Heart right ventricle (tissue), 16 donors: ENCODE data around the gene PTPRD. TPM values are rescaled to one million over a fixed set of nuclear protein-coding genes. Genes with fewer than 3 reads are reported as not detected.

Experiments
- ATAC-seq, 8 donors: fragments of 200-7000 bp; cut with Tn5 transposase; one replicate each; pipeline ENCODE4 v1.9.1; 2020; ENCODE audit warnings: mild to moderate bottlenecking in 8 of 8, moderate library complexity in 8 of 8, moderate number of reproducible peaks in 1 of 8
- DNase-seq, 2 donors: peaks; one replicate each; pipeline ENCODE4 v3.0.0-alpha.2; 2020
- H3K27ac ChIP-seq, 10 donors: fragments of 200-600 bp; sonication (generic) in 2 of 10; one replicate each; pipeline versions ENCODE4 v1.5.0 to v1.8.0; 2020 to 2022; ENCODE audit warnings: mild to moderate bottlenecking in 3 of 10
- H3K27me3 ChIP-seq, 7 donors: fragments of 200-600 bp; one replicate each; pipeline ENCODE4 v1.8.0; 2021 to 2022; ENCODE audit warnings: mild to moderate bottlenecking in 2 of 7
- H3K36me3 ChIP-seq, 9 donors: fragments of 200-600 bp; sonication (generic) in 1 of 9; one replicate each; pipeline versions ENCODE4 v1.5.0 to v1.8.0; 2020 to 2022; ENCODE audit warnings: mild to moderate bottlenecking in 2 of 9
- H3K4me1 ChIP-seq, 9 donors: fragments of 200-600 bp; sonication (generic) in 1 of 9; one replicate each; pipeline versions ENCODE4 v1.5.0 to v1.8.0; 2020 to 2022; ENCODE audit warnings: mild to moderate bottlenecking in 4 of 9
- H3K4me3 ChIP-seq, 10 donors: fragments of 200-600 bp; sonication (generic) in 2 of 10; one replicate each; pipeline versions ENCODE4 v1.5.0 to v1.8.0; 2020 to 2022; ENCODE audit warnings: mild to moderate bottlenecking in 7 of 10, moderate library complexity in 2 of 10
- H3K9me3 ChIP-seq, 11 donors: fragments of 200-600 bp in 10 of 11; sonication (generic) in 2 of 11; one replicate each; pipeline versions ENCODE4 v1.5.0 to v1.8.0; 2013 to 2022; ENCODE audit warnings: mild to moderate bottlenecking in 2 of 11, control low read depth in 1 of 11, moderate library complexity in 1 of 11
- WGBS, 2 donors: extraction: QIAGEN DNeasy Blood & Tissue Kit; methylation state at CpG; one replicate each; pipeline ENCODE4 v1.1.7; 2013; ENCODE audit warnings: inconsistent platforms in 1 of 2; 5-methylcytosine and 5-hydroxymethylcytosine counted together
- intact Hi-C, 10 donors: fragments of 100-400 bp; cut with DNase I; formaldehyde crosslinking; loops; one replicate each; pipeline versions ENCODE4 v1.11.1 to v1.14.2; 2022
- polyA plus RNA-seq, 2 donors: library from polyadenylated mRNA; stranded (reverse); fragments of 200-250 nt; gene quantifications; one replicate each; pipeline ENCODE4 v1.2.3, GENCODE V29; 2013
- total RNA-seq, 10 donors: library from RNA; stranded (reverse); fragmentation: NEBNext Ultra II Directional in 3 of 10; extraction: Animal tissue kit (Norgen Biotek cat#: 25700) in 3 of 10; gene quantifications; one replicate each; pipeline versions ENCODE4 v1.2.1 to v1.2.4, GENCODE V29; 2021 to 2023
- TF ChIP-seq, protein P1 (sequence below), 9 donors: fragments of 200-600 bp; sonication (generic) in 2 of 9; IDR thresholded peaks; one replicate each; pipeline versions ENCODE4 v1.5.0 to v1.8.0; 2021 to 2022; ENCODE audit warnings: antibody characterized with exemption in 9 of 9, mild to moderate bottlenecking in 5 of 9, moderate library complexity in 1 of 9
- donor health status: Arrhythmogenic right ventricular cardiomyopathy.
- donor health status: ischemic (EF 13 %, LVEDD 7.1; RV severe dilation, severe dysfunction).
- donor health status: healthy with polysubstance abuse.
- donor health status: DM: no; HTN: yes; CAD: no.
- donor health status: DM: no; HTN: no; CAD: no.
- donor health status: ischemic (EF 25% LVEDD 6.9; RV normal size, moderate dysfunction).
- donor health status: ischemic (EF 25% LVEDD 5.7; RV mildly dilated, moderate dysfunction).
- donor health status: healthy.
- donor health status: DM: yes; HTN: yes; CAD: no.
- donor health status: Ischemic cardiomyopathy.
- donor health status: ischemic (EF 35%, LVEDD 5.7; RV mildly dilated, moderate dysfunction).
- donor health status: nonischemic (EF 11% LVEDD 7.7; RV severe dilation, severe dysfunction).
- donor health status: DM: yes; HTN: yes; CAD: no.
- donor health status: PGD.
- donor health status: ischemic (EF 29% LVEDD 5.4; RV normal size, mild dysfunction).
- donor health status: nonischemic (EF 23%, LVEDD 6.1; RV moderate dilation, normal function).

Gene PTPRD
- total and polyA plus RNA-seq, 12 donors: 1.4 to 25.2 (median 13.0) TPM

DNA sequence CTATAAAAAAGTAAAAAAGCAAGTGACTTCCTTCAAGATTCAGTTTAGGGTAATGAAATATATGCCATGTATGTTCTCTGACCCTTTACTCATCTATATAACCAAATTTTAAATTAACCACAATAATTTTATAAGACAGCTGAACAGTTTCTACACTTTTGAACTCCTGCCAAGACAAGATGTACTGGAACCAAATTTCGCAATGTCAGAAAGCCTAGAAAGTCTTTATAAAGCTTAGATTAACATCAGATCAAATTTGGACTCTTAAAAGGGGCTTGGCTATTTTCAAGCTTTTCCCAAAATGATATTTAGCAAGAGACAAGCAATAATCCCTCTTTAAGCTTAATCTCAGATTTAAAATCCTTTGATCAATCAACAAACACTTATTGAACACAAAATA, 362.6 kb downstream of the PTPRD start:
- WGBS, 2 donors: 54 to 57% methylated on average over 1 of the region's 1 CpG
- H3K4me1 ChIP-seq: peaks cover 0 to 4% (median 0%) of the 10 kb centered on the region in 9 donors
- intact Hi-C loops: no loop called here
- DNase-seq (no peak), ATAC-seq (no peak)
- TF ChIP-seq, protein P1, sequence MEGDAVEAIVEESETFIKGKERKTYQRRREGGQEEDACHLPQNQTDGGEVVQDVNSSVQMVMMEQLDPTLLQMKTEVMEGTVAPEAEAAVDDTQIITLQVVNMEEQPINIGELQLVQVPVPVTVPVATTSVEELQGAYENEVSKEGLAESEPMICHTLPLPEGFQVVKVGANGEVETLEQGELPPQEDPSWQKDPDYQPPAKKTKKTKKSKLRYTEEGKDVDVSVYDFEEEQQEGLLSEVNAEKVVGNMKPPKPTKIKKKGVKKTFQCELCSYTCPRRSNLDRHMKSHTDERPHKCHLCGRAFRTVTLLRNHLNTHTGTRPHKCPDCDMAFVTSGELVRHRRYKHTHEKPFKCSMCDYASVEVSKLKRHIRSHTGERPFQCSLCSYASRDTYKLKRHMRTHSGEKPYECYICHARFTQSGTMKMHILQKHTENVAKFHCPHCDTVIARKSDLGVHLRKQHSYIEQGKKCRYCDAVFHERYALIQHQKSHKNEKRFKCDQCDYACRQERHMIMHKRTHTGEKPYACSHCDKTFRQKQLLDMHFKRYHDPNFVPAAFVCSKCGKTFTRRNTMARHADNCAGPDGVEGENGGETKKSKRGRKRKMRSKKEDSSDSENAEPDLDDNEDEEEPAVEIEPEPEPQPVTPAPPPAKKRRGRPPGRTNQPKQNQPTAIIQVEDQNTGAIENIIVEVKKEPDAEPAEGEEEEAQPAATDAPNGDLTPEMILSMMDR (IDR thresholded peaks at IDR 0.05): no peak
- H3K36me3 ChIP-seq: no peaks in the 10 kb centered on the region
- H3K27ac ChIP-seq: no peak overlapping the region
- no peaks in the 10 kb centered on the region for H3K27me3 ChIP-seq
- H3K4me3 ChIP-seq: no peak overlapping the region
- no peaks in the 10 kb centered on the region for H3K9me3 ChIP-seq

DNA sequence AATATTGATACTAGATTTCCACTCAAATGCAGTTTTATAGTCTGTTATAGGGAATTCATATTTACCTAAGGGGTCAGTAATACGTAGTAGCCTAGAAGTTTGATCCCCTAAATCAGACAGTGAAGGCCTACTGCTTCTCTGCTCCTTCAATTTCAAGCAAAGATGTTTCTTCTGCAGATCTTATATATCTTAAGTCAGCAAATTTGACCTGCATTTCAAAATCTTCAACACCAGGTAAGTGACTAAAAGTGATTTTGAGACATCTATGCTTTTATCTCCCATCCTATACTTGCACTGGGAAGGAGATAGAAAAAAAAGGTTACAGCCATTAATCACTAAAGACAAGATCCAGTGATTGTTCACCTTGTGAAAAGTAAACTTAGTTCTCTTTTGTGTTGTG, 363.9 kb downstream of the PTPRD start:
- DNase-seq: no peak
- Histone ChIP-seq H3K4me3 (no peak overlapping the region), H3K36me3 (no peaks in the 10 kb centered on the region), H3K27ac (no peak overlapping the region), H3K27me3 (no peaks in the 10 kb centered on the region), H3K9me3 (no peaks in the 10 kb centered on the region), H3K4me1 (no peaks in the 10 kb centered on the region)
- WGBS, 2 donors: 93 to 95% methylated on average over 1 of the region's 1 CpG
- TF ChIP-seq, protein P1 (IDR thresholded peaks at IDR 0.05): no peak
- intact Hi-C loops: no loop called here
- ATAC-seq: no peak

DNA sequence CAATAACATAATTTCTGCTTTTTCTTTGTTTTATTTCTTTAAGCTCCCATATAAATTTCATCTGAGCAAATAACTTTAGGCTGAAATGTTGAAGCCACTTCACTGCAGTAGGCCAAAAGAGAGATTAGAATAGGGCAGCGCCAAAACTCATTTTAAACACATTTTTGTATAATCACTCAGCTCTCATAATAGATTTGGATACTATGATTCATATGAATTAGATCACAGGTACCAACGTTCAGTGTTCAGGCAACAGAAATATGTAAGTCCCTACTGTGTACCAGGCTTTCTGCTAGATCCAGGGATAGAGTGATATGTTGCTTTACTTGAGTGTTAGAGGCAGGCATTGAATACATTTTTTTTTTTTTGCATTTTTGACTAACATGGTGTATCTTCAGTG, 370.5 kb downstream of the PTPRD start:
- Histone ChIP-seq H3K27ac (no peak overlapping the region), H3K27me3 (no peaks in the 10 kb centered on the region), H3K4me1 (no peaks in the 10 kb centered on the region), H3K9me3 (no peaks in the 10 kb centered on the region), H3K4me3 (no peak overlapping the region), H3K36me3 (no peaks in the 10 kb centered on the region)
- intact Hi-C loops: no loop called here
- 62 to 69% methylated on average over 2 of the region's 2 CpGs for WGBS, 2 donors
- ATAC-seq: no peak
- no peak for DNase-seq
- TF ChIP-seq, protein P1 (IDR thresholded peaks at IDR 0.05): no peak

DNA sequence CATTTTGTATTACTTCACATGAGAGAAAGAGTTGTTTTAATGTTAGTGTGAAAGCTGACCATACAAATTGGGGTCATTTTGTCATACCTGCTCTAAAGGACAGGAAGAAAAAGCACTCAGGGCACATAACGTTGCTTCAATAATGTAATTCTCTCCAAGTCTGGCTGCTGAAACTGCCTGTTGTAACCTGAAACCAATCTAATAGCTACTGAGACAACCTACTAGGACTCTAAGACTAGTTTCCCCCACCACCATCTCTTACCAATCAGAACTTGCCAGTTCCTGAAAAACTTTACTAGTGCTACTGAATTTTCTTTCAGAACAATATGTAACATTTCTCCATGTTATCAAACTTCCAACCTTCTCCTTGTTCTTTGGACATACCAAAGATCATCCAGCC, 374.7 kb downstream of the PTPRD start:
- 79 to 87% methylated on average over 1 of the region's 1 CpG for WGBS, 2 donors
- Histone ChIP-seq H3K27me3 (no peaks in the 10 kb centered on the region), H3K4me1 (no peaks in the 10 kb centered on the region), H3K9me3 (no peaks in the 10 kb centered on the region), H3K4me3 (no peak overlapping the region), H3K36me3 (no peaks in the 10 kb centered on the region), H3K27ac (no peak overlapping the region)
- TF ChIP-seq, protein P1 (IDR thresholded peaks at IDR 0.05): no peak
- intact Hi-C loops: no loop called here
- ATAC-seq: no peak
- no peak for DNase-seq

DNA sequence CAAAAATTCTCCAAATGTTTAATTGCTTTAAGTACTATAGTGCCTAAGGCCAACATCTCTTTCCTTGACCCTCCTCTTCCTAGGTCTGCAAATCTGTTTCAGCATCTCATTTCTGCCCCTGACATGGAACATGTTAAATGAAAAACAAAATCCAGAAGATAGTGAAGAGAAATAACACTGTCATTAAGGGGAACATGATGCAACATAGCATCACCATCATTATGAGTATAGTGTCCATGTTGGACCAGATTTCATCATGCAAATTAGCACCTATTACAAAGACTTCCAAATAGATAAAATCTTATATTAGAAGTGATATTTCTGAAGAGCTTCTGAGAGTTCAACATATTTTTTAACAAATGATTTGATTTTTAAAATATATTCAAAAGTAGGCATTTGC, 375.2 kb downstream of the PTPRD start:
- no peaks in the 10 kb centered on the region for H3K4me1 ChIP-seq
- no peaks in the 10 kb centered on the region for H3K9me3 ChIP-seq
- no peaks in the 10 kb centered on the region for H3K36me3 ChIP-seq
- TF ChIP-seq, protein P1 (IDR thresholded peaks at IDR 0.05): no peak
- no peak overlapping the region for H3K27ac ChIP-seq
- ATAC-seq: no peak
- H3K4me3 ChIP-seq: no peak overlapping the region
- DNase-seq: no peak
- H3K27me3 ChIP-seq: no peaks in the 10 kb centered on the region
- intact Hi-C loops: no loop called here
